Measurements from ENCODE around the gene NOX5. TPM values are rescaled to one million over a fixed set of nuclear protein-coding genes. Genes with fewer than 3 reads are reported as not detected.

Gene NOX5
- total and polyA plus RNA-seq, 4 donors: under 0.01 to 0.08 (median 0.01) TPM

DNA sequence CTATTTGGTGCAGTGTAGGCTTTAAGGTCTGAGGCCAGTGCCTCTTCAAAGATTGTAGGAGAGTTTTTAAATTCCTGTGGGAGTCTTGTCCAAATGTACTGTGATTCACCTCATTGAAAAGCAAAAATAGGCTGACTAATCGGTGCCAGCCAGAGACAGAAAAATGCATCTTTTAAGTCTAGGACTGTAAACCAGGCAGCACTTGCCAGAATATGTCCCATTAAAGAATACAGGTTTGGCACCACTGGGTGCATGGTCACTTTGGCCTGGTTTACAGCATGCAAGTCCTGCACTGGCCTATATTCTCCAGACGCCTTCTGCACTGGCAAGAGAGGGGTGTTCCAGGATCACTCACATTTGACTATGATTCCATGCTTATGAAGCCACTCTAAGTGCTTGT lies 20.3 kb upstream of the NOX5 start:
- no peaks in the 10 kb centered on the region for H3K27me3 ChIP-seq (ENCODE audit: control insufficient read depth in 4 of 4, insufficient read depth in 4 of 4, low read length in 3 of 4)
- H3K4me1 ChIP-seq (ENCODE audit: control insufficient read depth in 4 of 4, insufficient read depth in 4 of 4, low read length in 3 of 4): no peaks in the 10 kb centered on the region
- no peak overlapping the region for H3K27ac ChIP-seq (ENCODE audit: low read depth in 1 of 2, low read length in 2 of 2)
- H3K9ac ChIP-seq (ENCODE audit: low read depth in 1 of 2, low read length in 2 of 2): no peak overlapping the region
- H3K36me3 ChIP-seq (ENCODE audit: control insufficient read depth in 4 of 4, insufficient read depth in 3 of 4, low read depth in 1 of 4, low read length in 3 of 4): no peaks in the 10 kb centered on the region
- DNase-seq (ENCODE audit: low spot score): peak; percentile 31
- no peak for TF ChIP-seq YY1 (IDR thresholded peaks at IDR 0.05)
- no peak for TF ChIP-seq EGR1 (IDR thresholded peaks at IDR 0.05; ENCODE audit: low read depth in 2 of 2)
- 94% methylated on average over 2 of the region's 2 CpGs for WGBS
- H3K9me3 ChIP-seq (ENCODE audit: control insufficient read depth in 4 of 4, low read length in 3 of 4): no peaks in the 10 kb centered on the region
- H3K4me3 ChIP-seq (ENCODE audit: low read depth in 1 of 3, low read length in 3 of 3): no peak overlapping the region

- H3K9me3 ChIP-seq (ENCODE audit: control insufficient read depth in 4 of 4, low read length in 3 of 4): no peaks in the 10 kb centered on the region
- H3K27ac ChIP-seq (ENCODE audit: low read depth in 1 of 2, low read length in 2 of 2): no peak overlapping the region
- DNase-seq (ENCODE audit: low spot score): no peak
- H3K36me3 ChIP-seq (ENCODE audit: control insufficient read depth in 4 of 4, insufficient read depth in 3 of 4, low read depth in 1 of 4, low read length in 3 of 4): no peaks in the 10 kb centered on the region
- 91% methylated on average over 9 of the region's 9 CpGs for WGBS
- H3K27me3 ChIP-seq (ENCODE audit: control insufficient read depth in 4 of 4, insufficient read depth in 4 of 4, low read length in 3 of 4): no peaks in the 10 kb centered on the region
- TF ChIP-seq GABPA (IDR thresholded peaks at IDR 0.05 in 1 of 2, conservative IDR thresholded peaks at IDR 0.05 in 1 of 2): no peak
- TF ChIP-seq EGR1 (IDR thresholded peaks at IDR 0.05; ENCODE audit: low read depth in 2 of 2): no peak
- no peak for TF ChIP-seq RAD21 (IDR thresholded peaks at IDR 0.05)
- TF ChIP-seq JUND (IDR thresholded peaks at IDR 0.05): no peak
- TF ChIP-seq FOXA1 (IDR thresholded peaks at IDR 0.05): no peak
- TF ChIP-seq ATF3 (IDR thresholded peaks at IDR 0.05): no peak
- TF ChIP-seq FOXA2 (IDR thresholded peaks at IDR 0.05): no peak
- TF ChIP-seq SP1 (IDR thresholded peaks at IDR 0.05): no peak
- TF ChIP-seq, protein P1, sequence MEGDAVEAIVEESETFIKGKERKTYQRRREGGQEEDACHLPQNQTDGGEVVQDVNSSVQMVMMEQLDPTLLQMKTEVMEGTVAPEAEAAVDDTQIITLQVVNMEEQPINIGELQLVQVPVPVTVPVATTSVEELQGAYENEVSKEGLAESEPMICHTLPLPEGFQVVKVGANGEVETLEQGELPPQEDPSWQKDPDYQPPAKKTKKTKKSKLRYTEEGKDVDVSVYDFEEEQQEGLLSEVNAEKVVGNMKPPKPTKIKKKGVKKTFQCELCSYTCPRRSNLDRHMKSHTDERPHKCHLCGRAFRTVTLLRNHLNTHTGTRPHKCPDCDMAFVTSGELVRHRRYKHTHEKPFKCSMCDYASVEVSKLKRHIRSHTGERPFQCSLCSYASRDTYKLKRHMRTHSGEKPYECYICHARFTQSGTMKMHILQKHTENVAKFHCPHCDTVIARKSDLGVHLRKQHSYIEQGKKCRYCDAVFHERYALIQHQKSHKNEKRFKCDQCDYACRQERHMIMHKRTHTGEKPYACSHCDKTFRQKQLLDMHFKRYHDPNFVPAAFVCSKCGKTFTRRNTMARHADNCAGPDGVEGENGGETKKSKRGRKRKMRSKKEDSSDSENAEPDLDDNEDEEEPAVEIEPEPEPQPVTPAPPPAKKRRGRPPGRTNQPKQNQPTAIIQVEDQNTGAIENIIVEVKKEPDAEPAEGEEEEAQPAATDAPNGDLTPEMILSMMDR (IDR thresholded peaks at IDR 0.05; ENCODE audit: low read depth, low read length, missing input control): no peak
- no peak for TF ChIP-seq TAF1 (conservative IDR thresholded peaks at IDR 0.05)
- TF ChIP-seq HNF4A (conservative IDR thresholded peaks at IDR 0.05): no peak
- TF ChIP-seq HNF4G (IDR thresholded peaks at IDR 0.05): no peak
- TF ChIP-seq, protein P2, sequence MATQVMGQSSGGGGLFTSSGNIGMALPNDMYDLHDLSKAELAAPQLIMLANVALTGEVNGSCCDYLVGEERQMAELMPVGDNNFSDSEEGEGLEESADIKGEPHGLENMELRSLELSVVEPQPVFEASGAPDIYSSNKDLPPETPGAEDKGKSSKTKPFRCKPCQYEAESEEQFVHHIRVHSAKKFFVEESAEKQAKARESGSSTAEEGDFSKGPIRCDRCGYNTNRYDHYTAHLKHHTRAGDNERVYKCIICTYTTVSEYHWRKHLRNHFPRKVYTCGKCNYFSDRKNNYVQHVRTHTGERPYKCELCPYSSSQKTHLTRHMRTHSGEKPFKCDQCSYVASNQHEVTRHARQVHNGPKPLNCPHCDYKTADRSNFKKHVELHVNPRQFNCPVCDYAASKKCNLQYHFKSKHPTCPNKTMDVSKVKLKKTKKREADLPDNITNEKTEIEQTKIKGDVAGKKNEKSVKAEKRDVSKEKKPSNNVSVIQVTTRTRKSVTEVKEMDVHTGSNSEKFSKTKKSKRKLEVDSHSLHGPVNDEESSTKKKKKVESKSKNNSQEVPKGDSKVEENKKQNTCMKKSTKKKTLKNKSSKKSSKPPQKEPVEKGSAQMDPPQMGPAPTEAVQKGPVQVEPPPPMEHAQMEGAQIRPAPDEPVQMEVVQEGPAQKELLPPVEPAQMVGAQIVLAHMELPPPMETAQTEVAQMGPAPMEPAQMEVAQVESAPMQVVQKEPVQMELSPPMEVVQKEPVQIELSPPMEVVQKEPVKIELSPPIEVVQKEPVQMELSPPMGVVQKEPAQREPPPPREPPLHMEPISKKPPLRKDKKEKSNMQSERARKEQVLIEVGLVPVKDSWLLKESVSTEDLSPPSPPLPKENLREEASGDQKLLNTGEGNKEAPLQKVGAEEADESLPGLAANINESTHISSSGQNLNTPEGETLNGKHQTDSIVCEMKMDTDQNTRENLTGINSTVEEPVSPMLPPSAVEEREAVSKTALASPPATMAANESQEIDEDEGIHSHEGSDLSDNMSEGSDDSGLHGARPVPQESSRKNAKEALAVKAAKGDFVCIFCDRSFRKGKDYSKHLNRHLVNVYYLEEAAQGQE (IDR thresholded peaks at IDR 0.05): no peak
- no peak for TF ChIP-seq NR2F2 (IDR thresholded peaks at IDR 0.05)
- no peak for TF ChIP-seq RXRA (IDR thresholded peaks at IDR 0.05)
- TF ChIP-seq, protein P3, sequence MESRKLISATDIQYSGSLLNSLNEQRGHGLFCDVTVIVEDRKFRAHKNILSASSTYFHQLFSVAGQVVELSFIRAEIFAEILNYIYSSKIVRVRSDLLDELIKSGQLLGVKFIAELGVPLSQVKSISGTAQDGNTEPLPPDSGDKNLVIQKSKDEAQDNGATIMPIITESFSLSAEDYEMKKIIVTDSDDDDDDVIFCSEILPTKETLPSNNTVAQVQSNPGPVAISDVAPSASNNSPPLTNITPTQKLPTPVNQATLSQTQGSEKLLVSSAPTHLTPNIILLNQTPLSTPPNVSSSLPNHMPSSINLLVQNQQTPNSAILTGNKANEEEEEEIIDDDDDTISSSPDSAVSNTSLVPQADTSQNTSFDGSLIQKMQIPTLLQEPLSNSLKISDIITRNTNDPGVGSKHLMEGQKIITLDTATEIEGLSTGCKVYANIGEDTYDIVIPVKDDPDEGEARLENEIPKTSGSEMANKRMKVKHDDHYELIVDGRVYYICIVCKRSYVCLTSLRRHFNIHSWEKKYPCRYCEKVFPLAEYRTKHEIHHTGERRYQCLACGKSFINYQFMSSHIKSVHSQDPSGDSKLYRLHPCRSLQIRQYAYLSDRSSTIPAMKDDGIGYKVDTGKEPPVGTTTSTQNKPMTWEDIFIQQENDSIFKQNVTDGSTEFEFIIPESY (IDR thresholded peaks at IDR 0.05): no peak
- TF ChIP-seq, protein P4, sequence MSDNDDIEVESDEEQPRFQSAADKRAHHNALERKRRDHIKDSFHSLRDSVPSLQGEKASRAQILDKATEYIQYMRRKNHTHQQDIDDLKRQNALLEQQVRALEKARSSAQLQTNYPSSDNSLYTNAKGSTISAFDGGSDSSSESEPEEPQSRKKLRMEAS (IDR thresholded peaks at IDR 0.05): no peak
- no peak for TF ChIP-seq YY1 (IDR thresholded peaks at IDR 0.05)
- H3K9ac ChIP-seq (ENCODE audit: low read depth in 1 of 2, low read length in 2 of 2): no peak overlapping the region
- no peak overlapping the region for H3K4me3 ChIP-seq (ENCODE audit: low read depth in 1 of 3, low read length in 3 of 3)
- no peaks in the 10 kb centered on the region for H3K4me1 ChIP-seq (ENCODE audit: control insufficient read depth in 4 of 4, insufficient read depth in 4 of 4, low read length in 3 of 4)
Observed at GRCh38 chr15:68994981-68995761, 19.3 kb upstream of the NOX5 start.

All from liver (tissue), 9 donors.